ENCODE measurements around the gene IL12A. TPM values are rescaled to one million over a fixed set of nuclear protein-coding genes. Genes with fewer than 3 reads are reported as not detected.

The IL12A gene
- total RNA-seq, 2 donors from 2014 or later, result 0.25 to 0.69 TPM

DNA sequence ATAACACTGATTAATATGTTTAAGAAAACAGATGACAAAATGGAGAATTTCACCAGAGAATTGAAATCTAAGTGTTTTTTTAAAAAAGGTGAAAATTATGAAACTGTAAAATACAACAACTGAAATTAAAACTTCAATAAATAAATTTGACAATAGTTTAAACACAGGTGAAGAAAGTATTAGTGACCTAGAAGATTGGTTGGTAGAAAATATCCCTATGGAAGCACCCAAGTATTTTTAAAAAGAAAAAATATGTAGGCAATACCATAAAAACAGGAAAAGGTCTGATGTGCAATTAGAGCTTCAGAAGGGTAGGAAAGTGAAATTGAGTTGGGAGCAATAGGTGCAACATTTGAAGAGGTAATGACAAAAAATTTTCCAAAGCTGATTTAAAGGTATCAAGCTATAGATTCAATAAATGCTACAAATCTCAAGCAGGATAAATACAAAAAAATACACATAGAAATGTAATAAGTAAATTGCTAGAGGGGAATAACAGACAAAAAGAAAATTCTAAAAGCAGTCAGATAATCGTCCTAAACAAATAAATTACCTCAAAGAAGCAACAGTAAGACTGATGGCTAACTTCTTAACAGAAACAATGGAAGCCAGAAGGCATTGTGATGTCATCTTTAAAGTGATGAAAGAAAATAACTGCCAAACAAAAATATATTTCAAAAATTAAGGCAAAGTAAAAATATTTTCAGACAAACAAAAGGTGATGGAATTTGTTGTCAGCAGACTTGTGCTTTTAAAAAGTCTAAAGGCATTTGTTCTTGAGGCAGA is 9.5 kb upstream of the IL12A start:
- TF ChIP-seq, protein P1, sequence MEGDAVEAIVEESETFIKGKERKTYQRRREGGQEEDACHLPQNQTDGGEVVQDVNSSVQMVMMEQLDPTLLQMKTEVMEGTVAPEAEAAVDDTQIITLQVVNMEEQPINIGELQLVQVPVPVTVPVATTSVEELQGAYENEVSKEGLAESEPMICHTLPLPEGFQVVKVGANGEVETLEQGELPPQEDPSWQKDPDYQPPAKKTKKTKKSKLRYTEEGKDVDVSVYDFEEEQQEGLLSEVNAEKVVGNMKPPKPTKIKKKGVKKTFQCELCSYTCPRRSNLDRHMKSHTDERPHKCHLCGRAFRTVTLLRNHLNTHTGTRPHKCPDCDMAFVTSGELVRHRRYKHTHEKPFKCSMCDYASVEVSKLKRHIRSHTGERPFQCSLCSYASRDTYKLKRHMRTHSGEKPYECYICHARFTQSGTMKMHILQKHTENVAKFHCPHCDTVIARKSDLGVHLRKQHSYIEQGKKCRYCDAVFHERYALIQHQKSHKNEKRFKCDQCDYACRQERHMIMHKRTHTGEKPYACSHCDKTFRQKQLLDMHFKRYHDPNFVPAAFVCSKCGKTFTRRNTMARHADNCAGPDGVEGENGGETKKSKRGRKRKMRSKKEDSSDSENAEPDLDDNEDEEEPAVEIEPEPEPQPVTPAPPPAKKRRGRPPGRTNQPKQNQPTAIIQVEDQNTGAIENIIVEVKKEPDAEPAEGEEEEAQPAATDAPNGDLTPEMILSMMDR (IDR thresholded peaks at IDR 0.05), result no peak
- H3K9me3 ChIP-seq, result no peaks in the 10 kb centered on the region
- peak overlapping the region; percentile 41 for H3K27ac ChIP-seq
- intact Hi-C loops (cut with DNase I), result no loop called here
- no peaks in the 10 kb centered on the region for H3K36me3 ChIP-seq
- DNase-seq, result no peak
- H3K27me3 ChIP-seq, result no peaks in the 10 kb centered on the region
- H3K9ac ChIP-seq (ENCODE audit: low read depth in 2 of 2, low read length in 2 of 2), result no peak overlapping the region
- no peaks in the 10 kb centered on the region for H3K4me1 ChIP-seq
- no peak overlapping the region for H3K4me3 ChIP-seq

DNA sequence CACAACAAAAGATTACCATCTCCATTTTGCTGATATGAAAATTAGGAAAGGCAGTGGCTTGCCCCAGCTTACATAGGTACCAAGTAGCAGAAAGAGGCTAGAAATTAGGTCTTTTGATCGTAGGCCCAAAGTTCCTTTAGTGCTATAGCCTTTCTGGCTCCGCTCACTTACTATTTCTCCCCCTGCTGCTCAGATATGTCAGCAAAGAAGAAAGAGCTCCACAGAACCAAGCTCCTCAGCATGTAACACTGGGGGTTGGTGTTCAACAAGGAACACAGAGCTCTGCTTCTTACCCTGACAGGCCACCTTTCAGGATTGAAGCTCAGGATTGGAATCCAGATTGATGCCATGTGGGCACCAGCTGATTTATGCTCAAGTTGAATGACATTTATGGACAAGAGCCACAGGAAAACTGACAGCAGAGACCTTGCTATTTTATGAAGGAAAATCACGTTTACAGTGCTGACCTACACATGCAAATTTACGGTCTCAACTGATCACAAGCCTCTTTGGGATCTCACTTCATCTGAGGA is 6.1 kb upstream of the IL12A start:
- no peaks in the 10 kb centered on the region for H3K36me3 ChIP-seq
- TF ChIP-seq, protein P1 (IDR thresholded peaks at IDR 0.05), result no peak
- H3K4me3 ChIP-seq, result no peak overlapping the region
- intact Hi-C loops (cut with DNase I), result no loop called here
- H3K27me3 ChIP-seq, result no peaks in the 10 kb centered on the region
- no peaks in the 10 kb centered on the region for H3K9me3 ChIP-seq
- no peak for DNase-seq
- H3K9ac ChIP-seq (ENCODE audit: low read depth in 2 of 2, low read length in 2 of 2), result no peak overlapping the region
- no peak overlapping the region for H3K27ac ChIP-seq
- H3K4me1 ChIP-seq, result no peaks in the 10 kb centered on the region

DNA sequence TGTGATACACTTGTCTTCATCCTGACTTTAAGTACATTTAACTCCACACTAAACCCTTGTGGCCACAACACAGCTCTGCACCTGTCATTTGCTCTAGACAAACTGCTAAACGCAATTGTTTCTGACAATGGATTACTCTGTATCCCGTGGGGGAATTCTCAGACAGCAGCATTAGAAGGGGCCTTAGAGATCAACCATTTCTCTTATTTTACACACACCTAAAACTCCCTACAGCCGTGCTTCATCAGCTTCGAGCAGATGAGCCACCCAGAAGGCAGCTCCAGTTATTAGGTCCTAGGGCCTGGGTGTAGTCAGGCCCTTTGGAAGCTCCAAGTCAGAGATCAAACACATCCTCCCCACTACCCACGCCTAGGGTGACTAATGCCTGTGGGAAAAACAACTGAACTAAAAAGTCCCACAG is 1.3 kb upstream of the IL12A start:
- DNase-seq, result no peak
- no peaks in the 10 kb centered on the region for H3K4me1 ChIP-seq
- H3K9ac ChIP-seq (ENCODE audit: low read depth in 2 of 2, low read length in 2 of 2), result no peak overlapping the region
- no peak overlapping the region for H3K4me3 ChIP-seq
- H3K27ac ChIP-seq, result no peak overlapping the region
- TF ChIP-seq, protein P1 (IDR thresholded peaks at IDR 0.05), result no peak
- H3K27me3 ChIP-seq, result no peaks in the 10 kb centered on the region
- intact Hi-C loops (cut with DNase I), result no loop called here
- H3K36me3 ChIP-seq, result no peaks in the 10 kb centered on the region
- no peaks in the 10 kb centered on the region for H3K9me3 ChIP-seq

DNA sequence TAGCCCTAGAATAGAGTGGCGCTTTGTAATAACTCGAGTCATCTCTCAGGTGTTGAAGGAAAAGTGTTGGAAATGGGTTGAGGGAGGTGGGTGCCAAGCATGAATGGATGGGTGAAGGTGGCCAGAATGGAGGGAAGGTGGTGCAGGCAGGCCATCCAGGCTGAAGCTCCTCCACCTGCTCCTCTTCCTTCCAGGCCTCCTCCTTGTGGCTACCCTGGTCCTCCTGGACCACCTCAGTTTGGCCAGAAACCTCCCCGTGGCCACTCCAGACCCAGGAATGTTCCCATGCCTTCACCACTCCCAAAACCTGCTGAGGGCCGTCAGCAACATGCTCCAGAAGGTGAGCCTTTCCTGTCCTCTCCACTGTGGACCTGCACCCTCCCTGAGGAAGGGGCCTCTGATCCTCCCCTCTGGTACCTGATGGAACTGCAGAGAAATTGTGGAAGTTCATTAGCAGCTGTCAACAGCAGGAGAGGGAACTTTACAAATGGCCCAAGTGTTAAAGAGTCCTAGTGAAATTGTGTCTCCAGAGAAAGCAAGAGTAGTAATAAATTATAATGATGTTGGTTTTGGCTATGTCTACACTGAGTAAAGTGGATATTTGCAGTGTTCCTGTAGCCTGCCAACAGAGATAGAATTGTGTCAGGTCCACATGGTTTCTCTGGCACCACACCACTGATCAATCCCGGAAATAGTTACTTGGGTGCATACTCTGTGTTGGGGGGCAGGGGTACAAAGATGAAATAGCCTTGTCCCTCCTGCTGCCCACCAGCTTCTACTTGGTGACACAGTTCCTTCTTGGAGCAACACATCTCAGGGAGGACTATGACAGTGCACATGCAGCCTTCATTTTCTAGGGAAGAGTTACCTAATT is 1.6 kb downstream of the IL12A start:
- TF ChIP-seq, protein P1 (IDR thresholded peaks at IDR 0.05), result no peak
- no peak for DNase-seq
- Histone ChIP-seq H3K4me1 (no peaks in the 10 kb centered on the region), H3K36me3 (no peaks in the 10 kb centered on the region), H3K9me3 (no peaks in the 10 kb centered on the region), H3K9ac (ENCODE audit: low read depth in 2 of 2, low read length in 2 of 2) (no peak overlapping the region), H3K4me3 (no peak overlapping the region), H3K27me3 (no peaks in the 10 kb centered on the region), H3K27ac (no peak overlapping the region)
- intact Hi-C loops (cut with DNase I), result no loop called here

DNA sequence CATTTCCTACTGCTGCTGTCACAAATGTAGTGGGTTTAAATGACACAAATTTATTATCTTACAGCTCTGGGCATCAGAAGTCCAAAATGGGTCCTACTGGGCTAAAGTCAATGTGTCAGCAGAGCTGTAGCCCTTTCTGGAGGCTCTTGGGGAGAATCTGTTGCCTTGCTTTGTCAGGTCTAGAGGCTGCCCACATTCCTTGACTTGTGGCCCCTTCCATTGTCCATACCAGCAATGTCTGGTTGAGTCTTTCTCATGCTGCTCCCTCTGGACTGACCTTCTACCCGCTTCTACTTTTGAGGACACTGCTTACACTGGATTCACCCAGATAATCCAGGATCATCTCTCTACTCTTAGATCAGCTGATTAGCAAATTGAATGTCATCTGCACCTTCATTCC is 3.0 kb downstream of the IL12A start:
- Histone ChIP-seq H3K4me1 (no peaks in the 10 kb centered on the region), H3K4me3 (no peak overlapping the region), H3K9me3 (no peaks in the 10 kb centered on the region), H3K27ac (no peak overlapping the region), H3K9ac (ENCODE audit: low read depth in 2 of 2, low read length in 2 of 2) (no peak overlapping the region), H3K36me3 (no peaks in the 10 kb centered on the region), H3K27me3 (no peaks in the 10 kb centered on the region)
- TF ChIP-seq, protein P1 (IDR thresholded peaks at IDR 0.05), result no peak
- intact Hi-C loops (cut with DNase I), result no loop called here
- no peak for DNase-seq

Data from colonic mucosa (tissue), 4 donors.